IPS DF 4.7 (cell line): ENCODE results near the gene IP6K1.
A peak's percentile ranks its signal among the peaks of the same experiment; 100 is the strongest.
"Not testable (repeated sequence)": the region's sequence is repeated elsewhere in the genome, so short reads cannot be mapped to it uniquely, and the experiment has no call there.

Experiments used
- DNase-seq: peaks from one replicate; pipeline ENCODE4 v3.0.0-alpha.2; 2013; ENCODE audit warnings: low spot score; ENCODE audit errors: extremely low read depth

The IP6K1 gene

GRCh38 chr3:49786357-49787181 lies at the start of gene IP6K1:
TSS of gene IP6K1 (minus strand) at chr3:49786542. CDS start at chr3:49748040, 38,502 bp downstream.
- peak; percentile 99 for DNase-seq

GRCh38 chr3:49831341-49831740 lies 45.0 kb upstream of the IP6K1 start:
- DNase-seq: no peak

GRCh38 chr3:49826016-49826415 lies 39.7 kb upstream of the IP6K1 start:
- no peak for DNase-seq

- DNase-seq: not testable (repeated sequence)
Observed at GRCh38 chr3:49823131-49823530, 36.8 kb upstream of the IP6K1 start.

- DNase-seq: no peak
Observed at GRCh38 chr3:49813497-49814174, 27.3 kb upstream of the IP6K1 start, which contains the start of gene UBA7. TSS of gene UBA7 (minus strand) at chr3:49813953. CDS start at chr3:49813787, 166 bp downstream.

GRCh38 chr3:49812916-49813496 lies 26.7 kb upstream of the IP6K1 start:
- no peak for DNase-seq

- no peak for DNase-seq
Observed at GRCh38 chr3:49807431-49808114, 21.2 kb upstream of the IP6K1 start.

- no peak for DNase-seq
Observed at GRCh38 chr3:49806850-49807249, 20.5 kb upstream of the IP6K1 start.

GRCh38 chr3:49805897-49806701 lies 19.8 kb upstream of the IP6K1 start:
- no peak for DNase-seq

GRCh38 chr3:49805367-49805782 lies 19.0 kb upstream of the IP6K1 start:
- DNase-seq: no peak

- no peak for DNase-seq
Observed at GRCh38 chr3:49804141-49805041, 18.0 kb upstream of the IP6K1 start.

- no peak for DNase-seq
Observed at GRCh38 chr3:49803465-49804140, 17.3 kb upstream of the IP6K1 start.

- peak; percentile 58 for DNase-seq
Observed at GRCh38 chr3:49802719-49803464, 16.6 kb upstream of the IP6K1 start, which contains the start of gene INKA1. TSS of gene INKA1 (plus strand) at chr3:49803261. CDS start at chr3:49803393, 132 bp downstream.

GRCh38 chr3:49801160-49801559 lies 14.8 kb upstream of the IP6K1 start:
- DNase-seq: no peak

- DNase-seq: no peak
Observed at GRCh38 chr3:49799761-49800160, 13.4 kb upstream of the IP6K1 start, which contains the start of gene CDHR4. TSS of gene CDHR4 (minus strand) at chr3:49799873. CDS start at chr3:49799812, 61 bp downstream.

GRCh38 chr3:49799105-49799504 lies 12.8 kb upstream of the IP6K1 start:
- DNase-seq: no peak

- DNase-seq: no peak
Observed at GRCh38 chr3:49794926-49795905, 8.9 kb upstream of the IP6K1 start.
